ENCODE results near the gene BCL2.

DNA sequence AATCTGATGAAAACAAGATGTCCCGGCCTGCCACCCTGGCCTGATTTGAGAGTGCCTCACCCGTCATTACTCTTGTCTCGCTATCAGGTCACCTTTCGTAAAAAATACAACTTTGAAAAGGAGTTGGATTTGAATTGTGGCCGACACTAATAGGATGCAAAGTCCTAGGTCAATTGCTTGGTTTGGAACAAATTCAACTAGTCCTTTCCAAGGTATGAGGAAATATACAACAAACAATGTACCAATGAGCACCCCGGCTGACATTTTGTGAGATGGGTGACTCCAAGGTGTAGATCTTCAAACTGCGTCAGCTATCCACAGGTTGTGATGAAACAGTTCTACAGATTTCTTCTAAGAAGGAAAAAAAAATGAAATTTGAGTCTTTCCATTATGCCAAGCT is 77.8 kb downstream of the BCL2 start:
- TF ChIP-seq, protein P1, sequence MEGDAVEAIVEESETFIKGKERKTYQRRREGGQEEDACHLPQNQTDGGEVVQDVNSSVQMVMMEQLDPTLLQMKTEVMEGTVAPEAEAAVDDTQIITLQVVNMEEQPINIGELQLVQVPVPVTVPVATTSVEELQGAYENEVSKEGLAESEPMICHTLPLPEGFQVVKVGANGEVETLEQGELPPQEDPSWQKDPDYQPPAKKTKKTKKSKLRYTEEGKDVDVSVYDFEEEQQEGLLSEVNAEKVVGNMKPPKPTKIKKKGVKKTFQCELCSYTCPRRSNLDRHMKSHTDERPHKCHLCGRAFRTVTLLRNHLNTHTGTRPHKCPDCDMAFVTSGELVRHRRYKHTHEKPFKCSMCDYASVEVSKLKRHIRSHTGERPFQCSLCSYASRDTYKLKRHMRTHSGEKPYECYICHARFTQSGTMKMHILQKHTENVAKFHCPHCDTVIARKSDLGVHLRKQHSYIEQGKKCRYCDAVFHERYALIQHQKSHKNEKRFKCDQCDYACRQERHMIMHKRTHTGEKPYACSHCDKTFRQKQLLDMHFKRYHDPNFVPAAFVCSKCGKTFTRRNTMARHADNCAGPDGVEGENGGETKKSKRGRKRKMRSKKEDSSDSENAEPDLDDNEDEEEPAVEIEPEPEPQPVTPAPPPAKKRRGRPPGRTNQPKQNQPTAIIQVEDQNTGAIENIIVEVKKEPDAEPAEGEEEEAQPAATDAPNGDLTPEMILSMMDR (IDR thresholded peaks at IDR 0.05), result no peak
- TF ChIP-seq POLR2AphosphoS5 (IDR thresholded peaks at IDR 0.05) (no peak), POLR2A (IDR thresholded peaks at IDR 0.05) (no peak)

All from prostate gland (tissue), 2 donors.